HG02884 (cell line): ENCODE results near the gene IGSF9.

Experiments used
- ATAC-seq: cut with Tn5 transposase; IDR thresholded peaks from one replicate; pipeline ENCODE4 v1.9.1; 2021; ENCODE audit warnings: mild to moderate bottlenecking, moderate library complexity; ENCODE audit not compliant: unreplicated experiment

Gene IGSF9, protein sequence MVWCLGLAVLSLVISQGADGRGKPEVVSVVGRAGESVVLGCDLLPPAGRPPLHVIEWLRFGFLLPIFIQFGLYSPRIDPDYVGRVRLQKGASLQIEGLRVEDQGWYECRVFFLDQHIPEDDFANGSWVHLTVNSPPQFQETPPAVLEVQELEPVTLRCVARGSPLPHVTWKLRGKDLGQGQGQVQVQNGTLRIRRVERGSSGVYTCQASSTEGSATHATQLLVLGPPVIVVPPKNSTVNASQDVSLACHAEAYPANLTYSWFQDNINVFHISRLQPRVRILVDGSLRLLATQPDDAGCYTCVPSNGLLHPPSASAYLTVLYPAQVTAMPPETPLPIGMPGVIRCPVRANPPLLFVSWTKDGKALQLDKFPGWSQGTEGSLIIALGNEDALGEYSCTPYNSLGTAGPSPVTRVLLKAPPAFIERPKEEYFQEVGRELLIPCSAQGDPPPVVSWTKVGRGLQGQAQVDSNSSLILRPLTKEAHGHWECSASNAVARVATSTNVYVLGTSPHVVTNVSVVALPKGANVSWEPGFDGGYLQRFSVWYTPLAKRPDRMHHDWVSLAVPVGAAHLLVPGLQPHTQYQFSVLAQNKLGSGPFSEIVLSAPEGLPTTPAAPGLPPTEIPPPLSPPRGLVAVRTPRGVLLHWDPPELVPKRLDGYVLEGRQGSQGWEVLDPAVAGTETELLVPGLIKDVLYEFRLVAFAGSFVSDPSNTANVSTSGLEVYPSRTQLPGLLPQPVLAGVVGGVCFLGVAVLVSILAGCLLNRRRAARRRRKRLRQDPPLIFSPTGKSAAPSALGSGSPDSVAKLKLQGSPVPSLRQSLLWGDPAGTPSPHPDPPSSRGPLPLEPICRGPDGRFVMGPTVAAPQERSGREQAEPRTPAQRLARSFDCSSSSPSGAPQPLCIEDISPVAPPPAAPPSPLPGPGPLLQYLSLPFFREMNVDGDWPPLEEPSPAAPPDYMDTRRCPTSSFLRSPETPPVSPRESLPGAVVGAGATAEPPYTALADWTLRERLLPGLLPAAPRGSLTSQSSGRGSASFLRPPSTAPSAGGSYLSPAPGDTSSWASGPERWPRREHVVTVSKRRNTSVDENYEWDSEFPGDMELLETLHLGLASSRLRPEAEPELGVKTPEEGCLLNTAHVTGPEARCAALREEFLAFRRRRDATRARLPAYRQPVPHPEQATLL

DNA sequence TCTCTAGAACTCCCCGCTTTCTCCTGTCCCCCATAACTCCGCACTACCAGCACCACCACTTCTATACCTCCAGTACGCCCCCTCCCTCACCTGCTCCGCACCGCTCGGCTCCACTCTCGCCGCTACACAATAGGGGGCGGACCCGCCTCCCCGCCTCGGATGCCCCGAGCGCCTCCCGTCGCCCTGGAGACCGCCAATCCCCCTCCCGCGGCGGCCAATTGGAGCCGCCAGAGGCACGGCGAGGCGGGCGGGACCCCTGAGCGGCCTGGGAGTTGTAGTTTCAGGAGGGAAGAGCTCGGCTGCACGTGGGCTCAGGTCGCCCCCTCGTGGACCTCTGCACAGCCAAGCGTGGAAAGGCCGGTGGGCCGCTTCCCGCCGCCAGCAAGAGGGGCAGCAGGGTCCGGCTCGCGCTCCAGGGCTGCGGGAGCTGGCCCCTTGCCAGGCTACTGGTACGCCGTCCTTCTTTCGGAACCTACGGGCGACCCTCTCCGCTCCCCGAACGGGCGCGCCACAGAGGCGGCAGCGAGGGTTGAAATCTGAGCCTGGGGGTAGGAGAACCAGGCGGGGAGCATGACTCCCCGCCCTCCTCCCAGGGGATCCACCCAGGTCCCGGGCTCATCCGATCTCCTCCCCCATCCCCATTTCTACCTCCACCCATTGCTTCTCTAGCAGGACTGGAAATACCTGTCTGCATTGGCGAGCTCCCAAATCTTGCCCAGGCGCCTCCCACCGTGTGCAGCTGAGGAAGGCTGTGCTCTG is at the start of gene IGSF9:
TSS of gene IGSF9 (minus strand) at position 131 of the 759 bp plus-strand sequence. CDS start 2,159 bp downstream, outside the sequence.
- peak; percentile 58 for ATAC-seq

DNA sequence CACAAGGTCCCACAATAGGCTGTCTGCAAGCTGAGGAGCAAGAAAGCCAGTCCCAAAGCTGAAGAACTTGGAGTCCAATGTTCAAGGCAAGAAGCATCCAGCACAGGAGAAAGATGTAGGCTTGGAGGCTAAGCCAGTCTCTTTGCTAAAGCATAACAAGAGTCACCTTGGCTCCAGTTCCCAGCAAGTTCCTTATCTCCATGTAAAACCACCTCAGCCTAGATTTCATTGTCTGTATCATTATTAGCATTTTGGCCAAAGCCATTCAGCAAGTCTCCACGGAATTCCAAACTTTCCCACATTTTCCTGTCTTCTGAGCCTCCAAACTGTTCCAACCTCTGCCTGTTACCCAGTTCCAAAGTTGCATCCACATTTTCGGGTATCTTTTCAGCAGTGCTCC is 49.5 kb upstream of the IGSF9 start:
- ATAC-seq = no peak

DNA sequence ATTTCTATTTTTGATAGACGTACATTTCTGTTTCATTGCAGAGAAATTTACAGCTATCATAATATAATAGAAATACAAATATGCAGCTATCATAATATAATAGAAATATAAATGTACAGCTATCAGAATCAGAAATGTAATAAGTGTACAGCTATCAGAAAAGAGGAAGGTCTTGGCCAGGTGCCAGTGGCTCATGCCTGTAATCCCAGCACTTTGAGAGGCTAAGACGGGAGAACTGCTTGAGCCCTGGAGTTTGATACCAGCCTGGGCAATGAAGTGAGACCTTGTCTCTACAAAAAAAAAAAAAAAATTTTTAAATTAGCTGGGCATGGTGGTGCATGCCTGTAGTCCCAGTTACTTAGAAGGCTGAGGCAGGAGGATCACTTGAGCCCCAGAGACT is 48.5 kb upstream of the IGSF9 start:
- no peak for ATAC-seq

DNA sequence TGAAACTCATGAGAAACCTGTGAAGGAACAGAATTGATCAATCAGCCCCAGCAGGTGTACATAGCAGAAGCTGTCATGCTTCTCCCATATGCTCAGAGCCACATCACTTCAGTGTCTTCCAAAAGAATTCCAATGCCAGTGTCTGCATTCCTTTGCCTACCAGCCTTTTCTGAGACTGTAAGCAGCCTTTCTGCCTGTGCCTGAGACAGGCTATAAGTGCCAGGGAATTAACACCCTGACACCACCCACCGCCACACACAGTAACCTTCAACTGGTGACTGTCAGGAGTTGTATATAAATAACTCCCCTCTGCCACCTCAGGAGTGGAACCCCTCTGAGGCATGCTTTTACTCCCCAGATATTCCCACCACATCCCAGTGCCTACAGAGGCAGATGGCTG is 46.7 kb upstream of the IGSF9 start:
- no peak for ATAC-seq

DNA sequence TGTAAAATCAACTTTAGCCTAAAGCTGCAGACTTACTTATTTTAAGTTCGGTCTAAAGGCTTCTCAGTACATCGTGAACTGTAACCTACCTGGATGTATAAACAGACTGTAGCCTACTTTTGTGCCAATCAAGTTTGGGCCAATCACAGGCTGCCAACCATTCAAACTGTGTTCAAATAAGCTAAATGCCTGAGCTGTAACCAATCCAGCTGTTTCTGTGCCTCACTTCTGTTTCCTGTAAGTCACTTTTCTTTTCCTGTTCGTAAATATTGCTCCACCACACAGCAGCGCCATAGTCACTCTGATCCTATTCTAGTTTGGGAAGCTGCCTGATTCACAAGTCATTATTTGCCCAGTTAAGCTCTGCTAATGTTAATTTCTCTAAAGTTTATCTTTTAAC is 46.1 kb upstream of the IGSF9 start:
- ATAC-seq = no peak

DNA sequence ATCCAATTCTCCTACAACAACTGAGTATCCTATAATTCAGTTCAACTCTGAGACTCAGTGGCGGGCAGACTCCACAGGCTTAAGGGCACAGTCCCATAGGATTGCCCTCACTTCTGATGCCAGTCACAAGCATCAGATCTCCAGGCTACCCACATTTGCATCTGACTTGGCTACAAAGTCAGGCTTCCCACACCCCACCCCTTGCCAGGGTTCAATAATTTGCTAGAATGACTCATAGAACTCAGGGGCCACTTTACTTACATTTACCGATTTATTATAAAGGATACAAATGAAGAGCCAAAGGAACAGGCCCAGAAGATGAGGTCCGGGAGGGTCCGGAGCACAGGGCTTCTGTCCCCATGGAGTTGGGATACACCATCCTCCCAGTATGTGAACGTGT is 44.6 kb upstream of the IGSF9 start:
- ATAC-seq = no peak

DNA sequence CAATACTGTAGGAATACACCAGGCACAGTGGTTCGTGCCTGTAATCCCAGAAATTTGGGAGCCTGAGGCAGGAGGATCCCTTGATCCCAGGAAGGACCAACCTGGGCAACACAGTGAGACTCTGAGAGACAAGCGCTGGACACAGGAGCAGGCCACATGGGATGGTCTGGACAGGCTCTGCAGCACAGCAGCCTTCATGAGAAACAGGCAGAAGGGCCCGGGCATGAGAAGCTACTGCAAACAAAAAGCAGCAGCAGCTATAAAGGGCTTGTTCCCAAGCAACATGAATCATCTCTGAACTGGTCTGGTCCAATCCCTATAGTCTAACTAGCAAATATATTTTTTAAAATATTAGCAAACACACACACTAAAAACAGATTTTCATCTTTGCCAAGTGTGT is 44.2 kb upstream of the IGSF9 start:
- ATAC-seq = no peak

DNA sequence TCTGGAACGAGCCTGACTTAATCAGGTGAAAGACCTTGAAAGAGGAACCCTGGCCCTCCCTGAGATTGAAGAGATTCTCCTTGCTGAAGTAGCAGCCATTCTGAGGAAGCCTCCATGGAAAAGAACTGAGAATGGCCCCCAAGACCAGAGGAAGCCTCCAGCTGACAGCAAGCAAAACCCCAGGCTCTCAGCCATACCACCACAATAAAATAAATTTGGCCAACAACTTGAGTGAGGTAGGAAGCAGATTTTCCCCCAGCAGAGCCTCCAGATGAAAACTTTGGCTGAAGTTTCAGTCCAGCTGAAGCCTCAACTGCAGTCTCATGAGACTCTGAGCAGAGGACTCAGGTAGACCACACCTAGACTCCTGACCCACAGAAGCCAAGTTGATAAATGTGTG is 42.6 kb upstream of the IGSF9 start:
- no peak for ATAC-seq

DNA sequence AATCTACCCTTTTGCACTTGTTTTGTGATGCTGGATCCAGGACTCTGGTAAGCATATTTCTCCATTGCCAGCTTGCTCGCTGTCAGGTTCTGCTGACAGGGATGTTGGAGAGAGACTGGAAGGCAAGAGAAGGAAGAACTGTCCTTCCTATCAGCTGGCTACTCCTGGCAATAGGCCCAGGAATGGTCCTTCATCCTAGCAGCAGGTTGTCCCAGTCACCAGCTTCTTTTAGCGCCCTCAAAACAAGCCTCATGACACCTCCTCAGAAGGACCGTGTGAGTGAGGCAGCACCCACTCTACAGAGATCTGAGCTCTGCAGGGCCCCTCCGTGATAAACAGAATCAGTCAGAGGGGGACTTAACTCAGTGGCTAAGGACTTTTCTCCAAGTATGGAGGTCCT is 41.8 kb upstream of the IGSF9 start:
- no peak for ATAC-seq

DNA sequence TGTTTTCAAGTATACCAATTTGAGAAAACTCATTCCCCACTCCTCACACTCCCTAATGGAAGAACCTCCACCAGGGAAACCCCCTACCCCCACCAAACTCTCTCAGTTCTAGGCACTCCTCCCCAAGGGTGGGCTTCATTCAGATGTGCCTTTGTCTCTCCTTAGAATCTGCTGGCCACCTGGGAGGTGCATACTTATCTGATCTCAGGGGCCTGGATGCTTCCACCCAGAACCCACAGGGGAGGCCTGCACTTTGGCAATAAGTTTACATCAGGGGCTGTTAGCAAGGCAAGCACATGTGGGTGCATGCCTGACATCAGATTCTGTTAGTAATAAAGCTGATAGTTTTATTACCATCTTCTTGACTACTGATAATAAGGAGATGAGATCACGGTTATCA is 41.1 kb upstream of the IGSF9 start:
- no peak for ATAC-seq

DNA sequence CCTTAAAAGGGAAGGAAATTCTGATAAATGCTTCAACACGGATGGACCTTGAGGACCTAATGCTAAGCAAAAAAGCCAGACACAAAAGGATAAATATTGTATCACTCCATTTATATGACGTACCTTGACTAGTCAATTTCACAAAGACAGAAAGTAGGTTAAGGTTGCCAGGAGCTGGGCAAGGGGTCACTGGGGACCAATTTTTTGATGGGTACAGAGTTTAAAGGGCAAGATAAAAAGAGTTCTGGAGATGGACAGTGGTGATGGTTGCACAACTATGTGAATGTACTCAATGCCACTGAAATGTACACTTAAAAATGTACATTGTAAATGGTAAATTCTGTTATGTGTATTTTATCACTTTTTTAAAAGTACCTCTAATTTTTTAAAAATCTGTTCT is 40.7 kb upstream of the IGSF9 start:
- no peak for ATAC-seq

DNA sequence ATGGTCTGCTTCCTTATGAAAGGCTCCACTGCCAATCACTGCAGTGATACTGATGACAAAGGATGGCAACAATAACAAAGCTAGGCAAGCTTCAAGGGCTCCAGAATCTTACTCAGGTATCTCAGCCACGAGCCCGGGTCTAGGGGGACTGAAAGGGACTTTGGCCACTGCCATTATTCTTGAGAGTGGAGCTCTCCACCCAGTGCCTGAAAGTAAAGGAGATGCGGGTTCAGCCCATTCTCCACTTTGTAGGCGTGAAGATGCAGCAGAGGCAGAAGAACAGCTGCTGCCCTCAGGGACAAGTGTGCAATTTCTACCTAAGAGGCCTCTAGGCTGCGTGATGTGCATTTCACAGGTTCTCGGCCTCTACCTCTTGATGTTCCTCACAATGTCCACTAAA is 40.1 kb upstream of the IGSF9 start:
- ATAC-seq = no peak

DNA sequence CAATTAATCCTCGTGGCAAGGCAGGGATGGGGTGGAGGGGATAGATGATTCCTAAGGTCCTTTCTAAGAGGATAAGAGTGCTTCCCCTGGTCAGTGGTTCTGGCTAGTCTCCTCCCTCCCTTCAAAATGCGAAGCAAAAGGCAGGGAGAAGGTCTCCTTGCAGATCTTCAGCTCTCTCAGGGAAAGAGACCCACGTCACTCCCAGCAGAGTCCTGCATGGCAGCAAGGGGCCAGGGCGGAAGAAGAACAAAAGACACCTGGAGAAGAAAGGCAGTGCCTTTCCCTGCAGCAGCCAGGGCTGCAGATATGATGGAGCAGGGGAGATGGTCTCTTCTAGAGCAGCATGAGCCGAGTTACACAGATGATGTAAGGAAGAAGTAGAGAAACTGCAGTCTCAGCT is 38.3 kb upstream of the IGSF9 start:
- ATAC-seq = no peak

DNA sequence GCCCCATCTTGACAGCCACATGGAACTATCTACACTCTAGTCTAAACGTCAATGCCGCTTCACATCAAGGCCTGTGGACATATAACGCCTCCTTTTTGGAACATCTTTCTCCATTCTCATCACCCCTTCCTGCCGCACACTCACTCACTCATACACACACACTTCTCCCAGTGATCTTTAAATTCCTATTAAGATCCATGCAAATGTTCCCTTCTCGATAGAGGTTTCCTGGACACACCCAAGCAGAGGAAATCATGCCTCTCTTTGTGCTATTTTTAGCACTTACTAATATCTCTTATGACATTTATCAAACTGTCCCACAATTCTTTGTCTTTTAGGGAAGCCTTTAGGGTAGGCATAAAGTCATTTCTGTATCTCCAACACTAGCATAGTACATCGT is 36.9 kb upstream of the IGSF9 start:
- no peak for ATAC-seq

DNA sequence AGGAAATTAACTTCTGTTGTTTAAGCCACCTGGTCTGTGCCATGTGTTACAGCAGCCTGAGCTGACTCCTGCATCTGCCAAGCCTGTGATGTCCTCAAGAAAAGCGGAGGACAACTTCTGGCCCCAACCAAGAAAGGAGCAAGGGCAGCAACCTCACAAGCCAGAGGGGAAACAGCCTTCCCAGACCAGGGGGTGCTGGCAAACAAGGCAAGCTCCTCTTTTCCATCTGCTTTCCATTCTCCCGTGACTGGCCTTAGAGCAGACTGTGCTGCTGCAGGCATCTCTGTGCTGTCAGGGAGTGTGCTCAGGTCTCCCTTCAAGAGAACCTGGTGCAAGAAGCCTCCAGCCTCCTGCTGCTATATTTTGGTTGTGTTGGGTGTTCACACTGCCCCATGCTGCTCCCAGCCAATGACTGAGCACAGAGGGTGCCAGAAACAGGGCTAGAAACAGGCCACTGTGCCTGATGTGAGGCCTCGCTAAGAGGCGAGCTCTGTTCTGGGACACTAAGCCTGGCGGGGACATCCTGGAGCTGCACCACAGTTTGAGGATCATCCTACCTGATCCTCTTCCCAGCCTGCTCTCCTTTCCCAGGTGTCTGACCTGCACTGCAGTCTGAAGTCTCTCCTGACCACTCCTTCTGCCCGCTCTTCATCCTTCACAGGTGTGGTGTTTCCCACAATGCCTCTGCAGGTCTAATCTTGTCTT is 36.1 kb upstream of the IGSF9 start:
- ATAC-seq = no peak

DNA sequence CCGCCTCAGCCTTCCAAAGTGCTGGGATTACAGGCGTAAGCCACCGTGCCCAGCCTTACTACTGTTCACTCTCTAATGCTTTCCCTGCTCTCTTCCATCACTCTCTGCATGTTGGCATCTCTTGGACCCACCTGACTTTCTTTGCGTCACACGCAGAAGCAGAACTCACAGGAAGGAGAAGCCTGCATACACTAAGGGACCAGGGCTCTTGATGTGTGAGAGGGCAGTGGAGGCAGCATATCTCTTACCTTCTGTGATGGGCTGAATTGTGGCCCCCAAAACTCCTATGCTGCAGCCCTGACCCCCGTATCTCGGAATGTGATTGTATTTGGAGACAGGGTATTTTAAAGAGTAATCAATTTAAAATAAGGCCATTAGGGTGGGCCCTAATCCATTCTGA is 35.4 kb upstream of the IGSF9 start:
- no peak for ATAC-seq

DNA sequence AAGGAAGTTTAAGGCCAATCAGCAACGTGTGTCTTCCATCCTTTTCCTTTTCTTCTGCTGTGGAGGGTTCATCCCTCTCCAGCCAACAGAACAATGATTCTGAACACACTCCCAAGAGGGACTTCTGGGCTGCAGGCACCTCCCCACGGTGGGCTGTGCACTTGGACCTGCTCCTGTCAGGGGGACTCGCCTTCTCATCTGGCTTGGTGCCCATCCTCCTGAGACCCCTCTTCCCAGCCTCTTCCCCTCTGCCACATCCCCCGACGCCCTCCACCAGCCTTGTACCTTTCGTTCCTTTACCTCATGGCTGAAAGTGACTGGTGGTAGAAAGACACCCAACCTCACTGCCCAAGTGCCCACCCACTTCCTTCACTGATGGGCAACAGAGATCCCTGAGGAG is 34.7 kb upstream of the IGSF9 start:
- no peak for ATAC-seq

DNA sequence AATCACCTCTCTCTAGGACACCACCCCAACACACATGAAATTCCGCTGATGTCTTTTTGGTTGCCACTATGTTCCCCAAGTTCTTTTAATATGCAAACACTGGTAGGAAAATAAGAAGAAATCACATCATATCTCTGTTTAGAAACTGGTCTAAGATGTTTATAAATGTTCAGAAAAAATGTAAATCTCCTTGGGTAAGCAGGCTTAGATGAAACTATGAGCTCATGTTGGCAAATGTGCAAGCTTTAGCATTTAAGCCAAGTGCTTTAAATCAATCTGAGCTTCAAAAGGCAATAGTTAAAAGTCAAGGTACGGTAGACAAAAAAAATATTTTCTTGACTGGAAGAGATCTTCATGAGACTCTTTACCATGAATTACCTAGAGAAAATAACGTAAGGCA is 33.8 kb upstream of the IGSF9 start:
- no peak for ATAC-seq

DNA sequence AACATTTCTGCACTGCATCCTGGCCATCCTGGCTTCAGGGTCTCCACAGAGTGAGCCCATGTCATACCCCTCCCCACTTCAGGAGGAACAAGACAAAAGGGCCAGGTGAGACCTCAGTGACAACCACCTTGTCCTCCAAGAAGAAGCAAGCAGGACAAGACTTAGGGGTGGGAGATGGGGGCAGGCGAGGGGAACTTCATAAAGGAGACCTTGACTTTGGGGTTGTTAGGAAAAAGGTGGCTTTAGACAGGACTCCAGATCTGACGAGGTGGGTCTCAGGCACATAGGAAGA is 32.6 kb upstream of the IGSF9 start:
- no peak for ATAC-seq

DNA sequence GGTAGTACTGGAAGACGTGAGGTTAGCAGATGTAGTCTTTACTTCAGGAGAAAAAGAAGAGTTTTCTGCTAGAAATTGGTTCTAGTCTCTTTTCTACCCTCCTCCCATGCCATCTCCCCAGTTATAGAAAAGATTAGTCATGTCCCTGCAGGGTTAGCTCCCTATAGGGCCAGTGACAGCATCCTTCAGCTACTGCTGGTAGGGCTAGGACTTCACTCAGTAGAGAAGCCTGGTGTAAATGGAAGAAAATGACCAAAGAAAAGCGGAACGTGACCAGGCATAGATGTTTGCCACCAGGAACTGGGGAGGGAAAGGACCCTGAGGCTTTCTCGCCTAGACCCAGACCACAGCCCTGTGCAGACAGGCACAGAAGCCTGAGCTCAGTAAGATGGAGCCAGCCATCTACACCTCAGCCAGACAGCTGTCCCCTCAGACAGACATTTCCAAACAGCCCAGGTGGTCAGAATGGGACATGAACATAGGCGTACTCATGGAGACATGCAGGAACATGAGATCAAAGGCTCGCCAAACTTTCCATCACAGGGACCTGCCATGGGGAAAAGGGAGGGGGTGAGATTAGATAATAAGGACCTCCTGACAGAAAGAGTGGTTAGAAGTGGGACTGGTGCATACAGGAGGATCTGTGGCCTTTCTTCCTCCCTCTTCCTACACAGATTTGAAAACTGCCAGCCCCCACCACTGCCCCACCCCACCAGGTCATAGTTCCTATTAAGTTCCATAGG is 32.1 kb upstream of the IGSF9 start:
- no peak for ATAC-seq
